HG03025 (cell line): Measurements from ENCODE around the gene GLS.
"Not testable (repeated sequence)": the region's sequence is repeated elsewhere in the genome, so short reads cannot be mapped to it uniquely, and the experiment has no call there.

ENCODE experiments used
- ATAC-seq: cut with Tn5 transposase; IDR thresholded peaks from one replicate; pipeline ENCODE4 v1.9.1; 2021; ENCODE audit warnings: mild to moderate bottlenecking, moderate library complexity; ENCODE audit not compliant: unreplicated experiment, low FRiP score

Gene GLS

GRCh38 chr2:190882411-190882766 lies 1.8 kb downstream of the GLS start:
- peak; percentile 11 for ATAC-seq

DNA sequence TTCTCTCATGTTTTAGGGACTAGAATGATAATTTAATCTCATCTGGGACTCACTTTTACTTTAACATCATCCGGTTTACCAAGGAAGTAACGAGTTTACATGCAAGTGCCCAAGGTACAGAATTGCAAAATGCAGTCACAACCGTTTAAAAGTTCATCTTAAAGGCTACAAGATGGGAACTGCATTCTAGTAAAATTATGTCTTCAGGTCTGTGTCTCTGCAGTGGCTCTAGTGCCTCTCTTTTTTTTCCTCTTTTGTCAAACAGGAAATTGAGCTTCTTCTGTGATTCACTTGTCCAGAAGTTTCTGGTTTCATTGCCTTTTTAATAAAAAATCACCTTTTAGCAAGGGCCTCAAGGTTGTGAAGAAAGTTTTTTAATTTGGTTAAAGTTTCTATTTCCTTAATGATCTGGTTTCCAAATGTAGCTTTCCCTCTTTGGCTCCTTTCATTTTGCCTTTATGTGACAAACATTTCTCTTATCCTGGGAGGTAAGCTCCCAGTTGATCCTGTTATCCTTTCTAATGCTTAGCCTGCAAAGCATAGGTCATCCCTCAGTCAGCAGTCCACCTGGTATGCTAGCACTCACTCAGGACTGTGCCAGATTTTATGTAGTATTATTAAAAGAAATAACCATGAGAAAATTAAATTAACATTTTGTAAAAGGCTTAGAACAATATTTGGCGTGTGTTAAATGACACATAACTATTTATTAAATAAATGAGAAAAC lies 2.4 kb downstream of the GLS start:
- ATAC-seq, result no peak

- ATAC-seq, result not testable (repeated sequence)
These were observed 5.2 kb downstream of the GLS start for GRCh38 chr2:190885844-190886243.

GRCh38 chr2:190887089-190887488 lies 6.5 kb downstream of the GLS start:
- ATAC-seq, result peak; percentile 50

DNA sequence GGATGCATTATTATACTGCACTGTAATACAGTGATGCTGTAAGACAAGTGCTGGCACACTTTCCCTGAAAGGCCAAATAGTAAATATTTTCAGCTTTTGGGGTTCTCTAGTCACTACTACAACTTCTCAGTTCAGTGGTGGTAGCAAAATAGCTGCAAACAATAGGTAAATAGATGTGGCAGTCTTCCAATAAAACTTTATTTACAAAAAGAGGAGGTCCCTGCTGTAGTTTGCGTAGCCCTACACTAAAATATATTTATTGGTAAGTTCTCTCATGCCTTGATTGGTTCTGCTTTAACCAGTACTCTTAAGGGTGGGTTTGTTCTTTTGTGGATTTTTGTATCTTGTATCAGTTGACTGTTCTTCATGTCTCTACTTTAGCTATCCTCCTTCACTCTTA lies 7.8 kb downstream of the GLS start:
- no peak for ATAC-seq

GRCh38 chr2:190889175-190889943 lies 8.7 kb downstream of the GLS start:
- no peak for ATAC-seq

GRCh38 chr2:190891372-190891771 lies 10.8 kb downstream of the GLS start:
- no peak for ATAC-seq

- ATAC-seq, result no peak
These were observed 11.3 kb downstream of the GLS start for GRCh38 chr2:190891889-190892288.

- no peak for ATAC-seq
These were observed 12.5 kb downstream of the GLS start for GRCh38 chr2:190893157-190893556.

DNA sequence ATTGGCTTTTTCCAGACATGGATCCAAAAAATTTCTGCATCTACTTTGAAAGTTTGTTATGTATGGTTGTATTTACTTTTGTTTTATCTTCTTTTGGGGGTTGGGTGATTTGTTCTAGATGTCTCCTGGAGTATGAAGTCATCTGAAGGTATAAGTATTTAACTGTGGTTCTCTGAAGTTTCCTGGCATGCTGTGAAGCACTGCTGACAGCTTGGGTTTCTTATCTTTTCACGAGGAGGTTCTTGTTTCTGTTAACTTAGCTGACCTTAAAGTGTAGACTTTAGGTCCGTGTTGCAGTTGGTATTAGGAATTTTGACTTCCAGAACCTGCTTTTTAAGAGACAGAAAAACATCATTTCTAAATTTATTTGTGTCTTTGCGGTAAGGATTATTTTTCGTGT lies 15.9 kb downstream of the GLS start:
- no peak for ATAC-seq

DNA sequence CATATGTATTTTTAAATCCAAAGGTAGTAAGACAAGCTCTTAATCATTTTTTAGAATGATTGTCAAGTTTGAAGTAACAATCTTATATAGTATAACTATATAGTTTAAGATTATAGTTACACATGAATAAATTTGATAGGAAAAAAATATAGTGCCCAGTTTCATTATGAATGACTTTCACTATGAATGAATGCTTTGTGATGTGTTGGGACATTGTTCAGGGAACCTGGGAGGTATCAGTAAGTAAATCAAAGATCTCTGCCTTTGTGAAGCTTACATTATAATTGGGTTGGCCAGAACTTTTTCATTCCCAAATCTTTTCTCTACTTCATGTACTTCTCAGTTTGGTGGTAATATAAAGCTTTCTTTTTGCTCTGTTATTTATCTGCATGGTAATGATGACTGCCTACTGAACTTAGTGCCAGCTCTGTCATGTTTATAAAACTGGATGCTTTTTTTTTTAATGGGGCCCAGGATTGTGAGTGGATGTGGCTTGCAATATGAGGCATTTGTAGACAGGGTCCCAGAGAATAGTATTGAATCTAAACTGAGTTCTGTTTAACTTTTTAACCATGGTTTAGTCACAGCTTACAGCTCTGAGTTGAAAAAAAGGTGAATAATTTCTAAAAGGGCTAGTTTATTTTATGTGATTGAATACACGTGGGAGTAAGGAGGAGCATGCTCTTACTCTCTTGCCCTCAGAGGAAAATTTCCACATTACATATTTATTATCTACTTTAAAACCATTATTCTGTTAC lies 23.3 kb downstream of the GLS start:
- no peak for ATAC-seq

DNA sequence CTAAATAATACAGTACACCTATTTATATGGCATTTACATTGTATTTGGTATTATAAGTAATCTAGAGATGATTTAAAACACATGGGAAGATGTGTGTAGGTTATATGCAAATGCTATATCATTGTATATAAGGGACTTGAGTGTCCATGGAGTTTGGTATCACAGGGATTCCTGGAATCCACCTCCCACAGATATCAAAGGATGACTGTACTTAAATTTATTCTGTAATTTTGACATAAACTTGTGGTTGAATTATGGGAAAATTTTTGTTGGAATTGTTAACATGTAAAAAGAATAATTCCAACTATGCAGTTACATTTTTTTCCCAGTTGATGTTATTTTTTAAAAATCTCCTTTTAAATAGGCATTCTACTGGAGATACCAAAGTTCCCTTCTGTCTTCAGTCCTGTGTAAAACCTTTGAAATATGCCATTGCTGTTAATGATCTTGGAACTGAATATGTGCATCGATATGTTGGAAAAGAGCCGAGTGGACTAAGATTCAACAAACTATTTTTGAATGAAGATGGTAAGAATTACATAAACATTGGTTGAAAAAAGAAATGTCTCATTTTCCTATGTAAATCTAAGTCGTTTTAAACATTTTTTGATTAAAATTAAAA lies 24.1 kb downstream of the GLS start:
- ATAC-seq, result no peak

GRCh38 chr2:190908532-190908931 lies 27.9 kb downstream of the GLS start:
- no peak for ATAC-seq

- no peak for ATAC-seq
These were observed 29.1 kb downstream of the GLS start for GRCh38 chr2:190909680-190910079.

DNA sequence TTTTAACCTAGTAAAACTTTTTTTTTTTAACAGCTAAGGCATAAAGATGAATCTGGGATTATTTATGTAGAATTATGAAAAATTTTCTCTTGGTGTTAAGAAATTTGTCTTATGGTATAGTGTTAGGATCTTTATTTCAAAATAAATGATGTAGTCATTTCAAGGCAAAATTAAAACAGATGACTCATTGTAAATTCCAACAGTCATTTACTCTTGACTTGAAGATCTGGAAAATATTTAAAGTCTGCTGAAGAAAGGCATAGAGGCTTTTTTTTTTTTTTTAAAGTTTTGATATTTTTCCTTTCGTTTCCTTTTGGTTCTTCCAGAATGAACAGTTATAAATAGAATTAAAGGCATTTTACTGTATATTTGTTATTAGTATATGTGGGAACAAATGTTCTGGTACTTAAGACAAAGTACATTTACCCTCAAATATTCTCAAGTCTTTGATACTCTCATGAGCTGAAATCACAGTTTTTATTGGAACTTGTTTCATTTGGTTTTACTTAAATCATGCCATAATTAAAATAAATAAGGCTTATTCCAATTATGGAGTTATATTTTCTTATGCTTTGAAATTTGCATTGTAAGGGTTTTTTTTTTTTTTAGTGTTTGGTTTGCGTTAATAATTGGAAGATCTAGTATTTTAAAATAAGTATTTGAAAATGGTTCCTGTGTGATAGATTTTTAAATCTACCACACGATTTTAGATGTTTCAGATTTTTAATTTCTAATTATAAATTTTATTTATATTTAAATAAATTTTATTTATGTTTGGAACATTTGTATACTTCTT lies 29.9 kb downstream of the GLS start:
- ATAC-seq, result no peak

GRCh38 chr2:190911813-190912212 lies 31.2 kb downstream of the GLS start:
- peak; percentile 75 for ATAC-seq

DNA sequence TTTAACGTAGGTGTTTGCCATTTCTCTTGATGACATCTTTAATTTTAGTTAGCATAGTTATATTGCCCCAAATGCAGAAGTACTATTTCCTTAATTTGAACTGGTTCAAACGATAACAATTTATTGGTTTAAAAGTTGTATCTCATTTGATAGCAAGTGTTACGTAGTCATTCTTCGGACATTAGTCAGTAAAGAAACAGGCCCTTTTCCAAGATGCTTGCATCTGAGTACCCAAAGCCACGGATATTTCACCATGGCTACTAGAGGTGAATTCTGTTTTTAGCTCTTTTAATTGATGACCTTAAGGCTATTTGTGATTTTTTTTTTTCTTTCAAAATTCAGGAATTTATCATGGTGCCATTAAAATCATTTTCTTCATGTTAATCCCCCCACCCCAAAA lies 32.1 kb downstream of the GLS start:
- ATAC-seq, result no peak

GRCh38 chr2:190913725-190914124 lies 33.1 kb downstream of the GLS start:
- ATAC-seq, result no peak

DNA sequence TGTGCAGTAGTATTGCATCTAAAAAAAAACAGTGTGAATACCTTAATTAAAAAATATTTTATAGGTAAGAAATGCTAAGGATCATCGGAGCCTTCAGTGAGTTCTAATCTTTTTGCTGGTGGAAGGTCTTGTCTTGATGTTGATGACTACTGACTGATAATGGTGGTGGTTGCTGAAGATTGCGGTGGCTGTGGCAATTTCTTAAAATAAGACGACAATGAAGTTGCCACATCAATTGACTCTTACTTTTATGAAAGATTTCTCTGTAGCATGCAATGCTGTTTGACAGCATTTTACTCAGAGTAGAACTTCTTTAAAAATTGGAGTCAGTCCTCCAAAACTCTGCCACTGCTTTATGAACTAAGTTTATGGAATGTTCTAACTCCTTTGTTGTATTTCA lies 36.2 kb downstream of the GLS start:
- no peak for ATAC-seq

GRCh38 chr2:190920085-190920484 lies 39.5 kb downstream of the GLS start:
- no peak for ATAC-seq
